ENCODE measurements around the gene FEZ2.

FEZ2 gene

DNA sequence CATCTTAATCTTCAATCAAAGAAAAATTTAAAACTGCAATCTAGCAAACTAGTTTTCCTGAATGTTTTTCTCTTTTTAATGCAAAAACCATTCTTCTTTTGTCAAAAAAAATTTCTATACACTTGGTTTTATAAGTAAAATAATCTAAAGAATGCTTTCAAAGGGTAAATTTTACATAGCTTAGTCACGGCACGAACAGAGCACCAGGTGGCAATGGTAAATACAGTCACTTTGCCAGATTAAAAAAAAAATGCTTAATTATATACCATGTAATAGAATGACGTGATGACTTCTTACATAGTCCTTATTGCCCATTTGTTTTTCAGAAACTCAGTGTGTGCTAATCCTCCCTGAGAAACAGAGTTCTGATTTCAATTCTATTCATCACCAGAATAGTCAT is 10.4 kb downstream of the FEZ2 start:
- TF ChIP-seq, protein P1, sequence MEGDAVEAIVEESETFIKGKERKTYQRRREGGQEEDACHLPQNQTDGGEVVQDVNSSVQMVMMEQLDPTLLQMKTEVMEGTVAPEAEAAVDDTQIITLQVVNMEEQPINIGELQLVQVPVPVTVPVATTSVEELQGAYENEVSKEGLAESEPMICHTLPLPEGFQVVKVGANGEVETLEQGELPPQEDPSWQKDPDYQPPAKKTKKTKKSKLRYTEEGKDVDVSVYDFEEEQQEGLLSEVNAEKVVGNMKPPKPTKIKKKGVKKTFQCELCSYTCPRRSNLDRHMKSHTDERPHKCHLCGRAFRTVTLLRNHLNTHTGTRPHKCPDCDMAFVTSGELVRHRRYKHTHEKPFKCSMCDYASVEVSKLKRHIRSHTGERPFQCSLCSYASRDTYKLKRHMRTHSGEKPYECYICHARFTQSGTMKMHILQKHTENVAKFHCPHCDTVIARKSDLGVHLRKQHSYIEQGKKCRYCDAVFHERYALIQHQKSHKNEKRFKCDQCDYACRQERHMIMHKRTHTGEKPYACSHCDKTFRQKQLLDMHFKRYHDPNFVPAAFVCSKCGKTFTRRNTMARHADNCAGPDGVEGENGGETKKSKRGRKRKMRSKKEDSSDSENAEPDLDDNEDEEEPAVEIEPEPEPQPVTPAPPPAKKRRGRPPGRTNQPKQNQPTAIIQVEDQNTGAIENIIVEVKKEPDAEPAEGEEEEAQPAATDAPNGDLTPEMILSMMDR (IDR thresholded peaks at IDR 0.05; ENCODE audit: borderline replicate concordance, insufficient read depth, low read depth, low read length), result no peak
- H3K4me3 ChIP-seq (ENCODE audit: low read depth, low read length), result no peak overlapping the region

GRCh38 chr2:36587101-36587500 is 10.9 kb downstream of the FEZ2 start:
- TF ChIP-seq, protein P1 (IDR thresholded peaks at IDR 0.05; ENCODE audit: borderline replicate concordance, insufficient read depth, low read depth, low read length), result no peak
- H3K4me3 ChIP-seq (ENCODE audit: low read depth, low read length), result no peak overlapping the region

DNA sequence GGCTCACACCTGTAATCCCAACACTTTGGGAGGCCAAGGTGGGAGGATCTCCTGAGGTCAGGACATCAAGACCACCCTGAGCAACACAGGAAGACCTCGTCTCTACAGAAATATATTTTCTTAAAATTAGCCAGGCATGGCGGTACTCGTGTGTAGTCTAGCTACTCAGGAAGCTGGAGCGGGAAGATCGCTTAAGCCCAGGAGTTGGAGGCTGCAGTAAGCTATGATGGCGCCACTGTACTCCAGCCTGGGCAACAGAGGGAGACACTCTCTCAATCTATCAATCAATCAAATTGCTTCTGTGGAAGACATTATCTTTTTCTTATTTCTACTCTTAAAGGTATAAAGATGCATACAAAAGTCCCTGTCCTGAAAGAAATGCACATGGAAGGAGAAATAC is 11.3 kb downstream of the FEZ2 start:
- TF ChIP-seq, protein P1 (IDR thresholded peaks at IDR 0.05; ENCODE audit: borderline replicate concordance, insufficient read depth, low read depth, low read length), result no peak
- H3K4me3 ChIP-seq (ENCODE audit: low read depth, low read length), result no peak overlapping the region

DNA sequence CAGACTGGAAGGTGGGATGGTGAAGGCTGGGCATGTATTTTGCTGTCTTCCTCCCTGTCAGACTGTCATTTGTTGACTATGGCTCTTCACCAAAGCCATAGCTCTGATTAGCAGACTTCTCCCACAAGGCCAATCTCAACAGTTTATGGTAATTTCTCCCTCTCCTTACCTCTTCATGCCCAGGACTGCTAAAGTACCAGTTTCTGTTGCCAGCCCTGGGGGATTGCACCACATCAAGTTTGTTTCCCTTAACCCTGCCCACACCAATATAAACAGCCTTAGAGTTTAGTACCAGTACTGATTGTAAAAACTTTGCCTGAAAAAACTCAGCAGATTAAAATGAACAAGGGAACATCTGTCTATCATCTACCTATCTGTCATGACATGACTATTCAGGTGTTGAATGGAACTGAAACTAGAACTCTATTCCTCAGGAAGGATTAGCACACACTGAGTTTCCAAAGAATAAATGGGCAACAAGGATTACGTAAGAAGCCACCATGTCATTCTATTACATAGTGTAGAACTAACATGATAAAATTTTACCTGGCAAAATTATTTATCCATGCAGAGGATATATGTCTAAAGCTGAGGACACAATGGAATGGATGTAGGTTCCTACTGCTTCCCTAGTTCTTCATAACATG is 13.7 kb downstream of the FEZ2 start:
- no peak overlapping the region for H3K4me3 ChIP-seq (ENCODE audit: low read depth, low read length)
- TF ChIP-seq, protein P1 (IDR thresholded peaks at IDR 0.05; ENCODE audit: borderline replicate concordance, insufficient read depth, low read depth, low read length), result no peak

- TF ChIP-seq, protein P1 (IDR thresholded peaks at IDR 0.05; ENCODE audit: borderline replicate concordance, insufficient read depth, low read depth, low read length), result no peak
- no peak overlapping the region for H3K4me3 ChIP-seq (ENCODE audit: low read depth, low read length)
Measured at GRCh38 chr2:36582951-36583350, 15.0 kb downstream of the FEZ2 start.

DNA sequence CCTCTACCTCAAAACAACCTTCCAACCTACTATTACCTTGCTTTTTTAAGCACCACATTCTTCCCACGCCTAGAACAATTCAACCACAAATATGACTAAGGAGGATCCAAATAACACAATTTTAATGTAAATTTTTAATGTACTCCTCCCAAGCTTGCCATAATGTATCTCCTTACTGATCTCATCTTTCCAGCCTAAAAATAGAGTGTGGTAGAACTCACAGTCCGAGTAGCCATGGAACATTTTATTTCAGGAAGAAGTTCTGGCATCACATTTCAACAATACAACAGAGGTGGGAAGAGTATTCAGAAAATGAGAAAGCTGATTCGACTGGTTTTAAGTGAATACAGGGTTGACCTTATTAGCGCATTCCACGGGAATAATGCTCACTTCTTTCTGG is 15.4 kb downstream of the FEZ2 start:
- TF ChIP-seq, protein P1 (IDR thresholded peaks at IDR 0.05; ENCODE audit: borderline replicate concordance, insufficient read depth, low read depth, low read length), result no peak

GRCh38 chr2:36579297-36579664 is 18.7 kb downstream of the FEZ2 start:
- TF ChIP-seq, protein P1 (IDR thresholded peaks at IDR 0.05; ENCODE audit: borderline replicate concordance, insufficient read depth, low read depth, low read length), result no peak
- no peak overlapping the region for H3K4me3 ChIP-seq (ENCODE audit: low read depth, low read length)

More for the DNA sequence above, 15.4 kb downstream of the FEZ2 start:
- no peak overlapping the region for H3K4me3 ChIP-seq (ENCODE audit: low read depth, low read length)
